Measurements from ENCODE around the gene FXYD1.

The FXYD1 gene

GRCh38 chr19:35184267-35184666 lies 45.6 kb downstream of the FXYD1 start:
- no peak overlapping the region for H3K27ac ChIP-seq
- TF ChIP-seq CTCF (IDR thresholded peaks at IDR 0.05) (no peak), ZFX (IDR thresholded peaks at IDR 0.05; ENCODE audit: borderline replicate concordance) (no peak)

GRCh38 chr19:35184884-35185283 lies 46.3 kb downstream of the FXYD1 start:
- no peak overlapping the region for H3K27ac ChIP-seq
- TF ChIP-seq CTCF (IDR thresholded peaks at IDR 0.05), result no peak
- TF ChIP-seq ZFX (IDR thresholded peaks at IDR 0.05; ENCODE audit: borderline replicate concordance), result no peak

Data from 22Rv1 (cell line).